IMR-90 (cell line): ENCODE data around the gene PCDH19. TPM values are rescaled to one million over a fixed set of nuclear protein-coding genes. Genes with fewer than 3 reads are reported as not detected.

Experiments used
- ATAC-seq: fragments of 200-7000 bp; cut with Tn5 transposase; 2 replicates; pipeline ENCODE4 v1.9.1; 2020; ENCODE audit warnings: low read depth, mild to moderate bottlenecking, moderate library complexity
- BruUV-seq: library from RNA; stranded (reverse); fragments of 400-500 nt; replicated peaks from 2 replicates; lab custom pipeline; 2021; lab: Mats Ljungman, UMichigan
- CTCF ChIA-PET: fragments of 300-600 bp; formaldehyde crosslinking; extraction: SDS; loops from one replicate; lab custom pipeline; 2021; ENCODE audit warnings: antibody characterized with exemption; lab: Yijun Ruan, JAX
- POLR2A ChIA-PET: fragments of 300-600 bp; sonication (Branson Sonifier 250); formaldehyde crosslinking; loops from one replicate; lab custom pipeline; 2022; ENCODE audit warnings: antibody characterized with exemption; ENCODE audit not compliant: unreplicated experiment; lab: Charles Lee
- DNase-seq: peaks from one replicate; pipeline ENCODE4 v3.0.0; 2013
- H2AFZ ChIP-seq: replicated peaks from 2 replicates; pipeline ENCODE3; 2013; ENCODE audit warnings: low read length, mild to moderate bottlenecking; ENCODE audit not compliant: poor library complexity
- H2AK5ac ChIP-seq: 2 replicates; pipeline ENCODE4 v1.6.1; 2013; ENCODE audit warnings: low read depth, low read length, inconsistent platforms
- H2AK9ac ChIP-seq: replicated peaks from 2 replicates; pipeline ENCODE3; 2013; ENCODE audit warnings: mild to moderate bottlenecking, low read depth, low read length, moderate library complexity; ENCODE audit not compliant: poor library complexity
- H2BK120ac ChIP-seq: 2 replicates; pipeline ENCODE4 v1.6.1; 2013; ENCODE audit warnings: low read depth, low read length, inconsistent platforms
- H2BK15ac ChIP-seq: 3 replicates; pipeline ENCODE4 v1.6.1; 2013; ENCODE audit warnings: low read depth, low read length, inconsistent platforms
- H2BK20ac ChIP-seq: 2 replicates; pipeline ENCODE4 v1.6.1; 2013; ENCODE audit warnings: low read depth, mild to moderate bottlenecking, inconsistent platforms, low read length, moderate library complexity
- H2BK5ac ChIP-seq: 2 replicates; pipeline ENCODE4 v1.6.1; 2013; ENCODE audit warnings: mild to moderate bottlenecking, low read depth, low read length, inconsistent platforms; ENCODE audit not compliant: poor library complexity, severe bottlenecking
- H3K14ac ChIP-seq: replicated peaks from 2 replicates; pipeline ENCODE4 v1.6.1; 2013; ENCODE audit warnings: low read depth, low read length, inconsistent platforms
- H3K18ac ChIP-seq: 2 replicates; pipeline ENCODE4 v1.6.1; 2013; ENCODE audit warnings: low read depth, low read length, control low read depth
- H3K23ac ChIP-seq: 2 replicates; pipeline ENCODE4 v1.6.1; 2013; ENCODE audit warnings: low read depth, low read length, inconsistent platforms
- H3K27ac ChIP-seq: 2 replicates; pipeline ENCODE4 v1.5.1; 2013; ENCODE audit warnings: mild to moderate bottlenecking, control low read depth, low read length; ENCODE audit not compliant: insufficient read depth
- H3K27me3 ChIP-seq: 2 replicates; pipeline ENCODE4 v1.6.1; 2013; ENCODE audit warnings: low read length; ENCODE audit not compliant: control insufficient read depth, insufficient read depth
- H3K36me3 ChIP-seq: 2 replicates; pipeline ENCODE4 v1.6.1; 2013; ENCODE audit warnings: low read length, mixed read lengths; ENCODE audit not compliant: control insufficient read depth, insufficient read depth
- H3K4ac ChIP-seq: 2 replicates; pipeline ENCODE4 v1.6.1; 2013; ENCODE audit warnings: low read depth, low read length, inconsistent platforms
- H3K4me1 ChIP-seq: 2 replicates; pipeline ENCODE4 v1.6.1; 2013; ENCODE audit warnings: low read length, mixed read lengths; ENCODE audit not compliant: control insufficient read depth, insufficient read depth
- H3K4me2 ChIP-seq: 2 replicates; pipeline ENCODE4 v1.6.1; 2013; ENCODE audit warnings: low read depth, mild to moderate bottlenecking, control low read depth, low read length, moderate library complexity
- H3K4me3 ChIP-seq: 2 replicates; pipeline ENCODE4 v1.5.1; 2013; ENCODE audit warnings: low read depth, mild to moderate bottlenecking, control low read depth, low read length, moderate library complexity; ENCODE audit not compliant: insufficient read depth
- H3K56ac ChIP-seq: 2 replicates; pipeline ENCODE4 v1.6.1; 2013; ENCODE audit warnings: low read length, inconsistent platforms; ENCODE audit not compliant: insufficient read depth; ENCODE audit errors: extremely low read depth
- H3K79me1 ChIP-seq, 2 experiments: 2 replicates each; pipeline ENCODE4 v1.6.1; 2013; ENCODE audit warnings: low read length in 2 of 2, inconsistent platforms in 1 of 2, low read depth in 1 of 2
- H3K9ac ChIP-seq: 2 replicates; pipeline ENCODE4 v1.6.1; 2013; ENCODE audit warnings: low read depth, low read length, control low read depth
- H3K9me1 ChIP-seq: 2 replicates; pipeline ENCODE4 v1.6.1; 2013; ENCODE audit warnings: low read length, inconsistent platforms; ENCODE audit not compliant: insufficient read depth
- H3K9me3 ChIP-seq: 2 replicates; pipeline ENCODE4 v1.6.1; 2013; ENCODE audit warnings: low read length; ENCODE audit not compliant: control insufficient read depth, insufficient read depth
- H4K20me1 ChIP-seq: 2 replicates; pipeline ENCODE4 v1.6.1; 2013; ENCODE audit warnings: low read length, inconsistent platforms; ENCODE audit not compliant: insufficient read depth
- H4K5ac ChIP-seq: 2 replicates; pipeline ENCODE4 v1.6.1; 2013; ENCODE audit warnings: mild to moderate bottlenecking, low read depth, low read length, control low read depth
- H4K8ac ChIP-seq, 2 experiments: 2 replicates each; pipeline ENCODE4 v1.6.1; 2013; ENCODE audit warnings: low read depth in 2 of 2, low read length in 2 of 2, control low read depth in 1 of 2, inconsistent platforms in 1 of 2
- H4K91ac ChIP-seq: 2 replicates; pipeline ENCODE4 v1.6.1; 2013; ENCODE audit warnings: low read depth, low read length, inconsistent platforms; ENCODE audit not compliant: insufficient read depth
- MAFK ChIP-seq: IDR thresholded peaks from 2 replicates; pipeline ENCODE4 v1.6.1; 2012; ENCODE audit warnings: low read depth, low read length, improper control_type of control experiment
- SMC3 ChIP-seq: fragments of 150-350 bp; IDR thresholded peaks from 2 replicates; pipeline ENCODE4 v1.6.1; 2016; ENCODE audit warnings: low read depth, mild to moderate bottlenecking, antibody characterized with exemption, low read length, moderate library complexity
- WGBS, 2 experiments: methylation state at CpG; one replicate each; pipeline versions ENCODE4 v1.1.5 to v1.1.7; 2013; ENCODE audit warnings: missing lambda C conversion rate in 2 of 2; ENCODE audit not compliant: insufficient read length in 1 of 2; ENCODE audit errors: extremely low coverage in 2 of 2; 5-methylcytosine and 5-hydroxymethylcytosine counted together
- dilution Hi-C: fragments of 300-500 bp; cut with HindIII; formaldehyde crosslinking; loops from one replicate; pipeline ENCODE4 v1.14.3; 2018; ENCODE audit warnings: low sequenced_read_pairs; ENCODE audit not compliant: unreplicated experiment
- in situ Hi-C: fragments of 300-500 bp; cut with MboI; formaldehyde crosslinking; loops from 3 replicates; pipeline ENCODE4 v1.14.3; 2019; ENCODE audit warnings: low sequenced_read_pairs, inconsistent platforms, mixed read lengths
- intact Hi-C: fragments of 100-400 bp; cut with micrococcal nuclease; formaldehyde crosslinking; loops from 2 replicates; pipeline ENCODE4 v1.10.0; 2022
- polyA plus RNA-seq, 3 experiments: library from polyadenylated mRNA; depleted of rRNA; stranded (reverse); fragments of >200 nt; gene quantifications; 2 replicates each; pipeline ENCODE4 v1.2.3, GENCODE V29; 2012; ENCODE audit warnings: low replicate concordance in 1 of 3
- total RNA-seq: library from RNA; depleted of rRNA; stranded (reverse); fragments of >200 nt; gene quantifications from 2 replicates; pipeline ENCODE4 v1.2.3, GENCODE V29; 2012

The PCDH19 gene
- total and polyA plus RNA-seq, 2 of the 4 experiments (the other 2 are of a cell fraction), result not detected

DNA sequence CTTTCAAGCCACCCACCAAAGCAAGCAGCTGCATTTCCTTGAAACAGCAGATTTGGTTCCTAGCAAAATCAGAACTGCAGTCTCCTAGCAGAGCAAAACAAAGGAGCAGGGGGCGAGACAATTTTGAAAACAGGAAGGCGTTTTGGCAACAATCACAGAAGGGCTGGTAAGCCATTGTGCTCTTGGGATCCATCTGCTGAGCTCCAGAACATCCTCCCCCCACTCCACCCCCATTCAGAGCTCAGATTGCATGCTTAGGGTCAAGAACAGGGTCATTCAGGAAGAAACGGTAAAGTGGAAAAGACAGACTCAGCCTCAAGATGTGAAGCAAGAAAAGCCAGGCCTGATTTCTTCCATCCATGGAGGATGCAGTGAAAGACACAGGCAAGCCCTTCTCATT lies 7.6 kb upstream of the PCDH19 start:
- POLR2A ChIA-PET, result no interaction called here
- Histone ChIP-seq H3K4me3 (no peak overlapping the region), H2BK5ac (no peak overlapping the region), H4K91ac (no peak overlapping the region), H2AK9ac (no peak overlapping the region), H3K79me1 (no peaks in the 10 kb centered on the region), H3K4me2 (no peak overlapping the region), H3K4ac (no peak overlapping the region), H2AFZ (no peak overlapping the region), H2BK15ac (no peak overlapping the region), H3K14ac (no peak overlapping the region), H3K27me3 (peaks cover 7% of the 10 kb centered on the region), H3K9me1 (no peaks in the 10 kb centered on the region), H4K8ac (no peak overlapping the region), H3K36me3 (no peaks in the 10 kb centered on the region), H3K4me1 (no peaks in the 10 kb centered on the region), H2BK20ac (no peak overlapping the region), H4K20me1 (no peaks in the 10 kb centered on the region), H2AK5ac (no peak overlapping the region), H3K9ac (no peak overlapping the region), H3K18ac (no peak overlapping the region), H2BK120ac (no peak overlapping the region), H3K9me3 (no peaks in the 10 kb centered on the region), H3K56ac (no peak overlapping the region), H4K5ac (no peak overlapping the region), H3K23ac (no peak overlapping the region), H3K27ac (no peak overlapping the region)
- no TSS peak for BruUV-seq
- DNase-seq (no peak), ATAC-seq (no peak)
- intact Hi-C loops, result no loop called here
- TF ChIP-seq SMC3 (no peak), MAFK (no peak)
- WGBS, 2 experiments, result no CpG with 5 or more reads among the region's 3 CpGs
- in situ Hi-C loops, result no loop called here
- CTCF ChIA-PET, result no interaction called here
- dilution Hi-C loops, result no loop called here
